Right renal cortex interstitium (tissue), 3 donors: ENCODE data around the gene ZHX3. TPM values are rescaled to one million over a fixed set of nuclear protein-coding genes. Genes with fewer than 3 reads are reported as not detected.

Source experiments
- DNase-seq, 3 donors: peaks; one replicate each; pipeline ENCODE4 v3.0.0-alpha.2; 2013; ENCODE audit warnings: low read depth in 3 of 3, low spot score in 2 of 3
- polyA plus RNA-seq, 3 donors: library from polyadenylated mRNA; unstranded; fragments of 120-200 nt; gene quantifications; one replicate each; pipeline ENCODE4 v1.2.1, GENCODE V29; 2013; ENCODE audit not compliant: insufficient read length in 3 of 3

Gene ZHX3
- polyA plus RNA-seq, 3 donors: 20.0 to 25.8 (median 24.3) TPM

GRCh38 chr20:41304424-41305079 lies 13.0 kb downstream of the ZHX3 start:
- DNase-seq: no peak

DNA sequence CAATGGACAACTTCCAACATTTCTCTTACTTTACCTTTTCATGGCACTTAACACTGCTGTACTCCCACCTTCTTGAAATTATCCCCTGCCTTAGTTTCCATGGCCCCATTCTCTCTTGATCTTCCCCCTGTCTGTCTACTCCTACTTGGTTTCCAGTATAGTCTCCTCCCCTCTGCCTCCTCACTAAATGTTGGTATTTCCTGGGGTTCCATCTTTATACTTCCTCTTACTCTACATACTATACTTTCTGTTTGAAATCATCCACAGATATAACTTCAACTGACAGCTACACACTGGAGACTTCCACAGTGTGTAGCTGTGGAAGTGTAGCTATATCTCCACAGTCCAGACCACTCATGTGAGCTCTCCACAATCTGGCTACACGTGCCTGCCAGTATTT lies 13.5 kb downstream of the ZHX3 start:
- DNase-seq: no peak

DNA sequence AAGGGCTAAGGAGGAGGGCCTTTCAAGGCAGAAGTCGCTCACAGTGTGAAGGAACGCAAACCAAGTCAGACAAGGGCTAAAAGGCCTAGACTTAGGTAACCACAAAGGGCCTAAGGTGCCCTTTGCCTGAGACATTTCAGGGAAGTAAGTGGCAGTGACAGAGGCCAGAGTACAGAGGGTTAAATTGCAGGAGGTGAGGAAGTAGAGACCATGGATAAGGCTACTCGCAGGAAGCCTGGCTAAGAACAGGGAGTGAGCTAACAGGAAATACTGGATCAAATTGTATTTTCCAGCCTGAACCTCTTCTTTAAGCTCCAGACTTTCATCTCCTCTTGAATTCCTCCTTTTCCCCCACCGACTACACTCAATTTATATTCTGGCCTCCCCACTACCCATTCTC lies 16.6 kb downstream of the ZHX3 start:
- DNase-seq: no peak

DNA sequence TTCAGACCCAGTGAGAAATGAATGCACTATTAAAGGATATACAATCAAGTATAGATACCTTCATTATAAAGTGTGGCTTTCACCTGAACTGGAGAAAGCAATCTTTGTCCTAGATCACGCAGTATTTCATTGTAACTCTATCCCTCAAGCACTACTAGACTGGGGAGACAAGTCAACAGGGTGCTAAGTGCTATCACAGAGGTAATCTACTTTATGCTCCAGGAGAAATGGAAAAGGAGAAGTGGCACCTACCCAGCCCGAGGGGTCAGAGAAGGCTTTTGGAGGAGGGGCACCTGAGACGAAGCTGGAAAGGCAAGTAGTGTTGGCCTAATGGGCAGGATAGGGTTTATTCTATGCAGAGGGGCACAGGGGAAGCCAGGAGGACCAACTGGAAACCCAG lies 17.1 kb downstream of the ZHX3 start:
- no peak for DNase-seq

DNA sequence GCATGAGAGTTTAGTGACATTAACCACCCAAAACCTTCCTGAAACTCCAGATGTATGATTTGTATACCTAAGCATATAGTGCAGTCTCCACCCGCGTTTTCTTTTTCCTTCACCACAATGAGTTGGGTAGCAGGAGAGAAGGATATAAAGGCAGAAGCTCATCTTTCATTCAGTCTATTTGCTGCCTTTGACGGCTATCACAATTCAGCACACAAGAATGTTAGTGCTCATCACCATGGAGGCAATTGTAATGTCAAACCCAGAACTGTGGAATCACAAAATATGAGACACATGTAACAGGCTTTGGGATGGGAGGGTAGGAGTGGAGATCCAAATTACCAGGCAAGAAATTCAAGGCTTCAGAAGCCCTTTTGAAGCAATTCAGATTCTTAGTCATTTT lies 17.6 kb downstream of the ZHX3 start:
- no peak for DNase-seq

DNA sequence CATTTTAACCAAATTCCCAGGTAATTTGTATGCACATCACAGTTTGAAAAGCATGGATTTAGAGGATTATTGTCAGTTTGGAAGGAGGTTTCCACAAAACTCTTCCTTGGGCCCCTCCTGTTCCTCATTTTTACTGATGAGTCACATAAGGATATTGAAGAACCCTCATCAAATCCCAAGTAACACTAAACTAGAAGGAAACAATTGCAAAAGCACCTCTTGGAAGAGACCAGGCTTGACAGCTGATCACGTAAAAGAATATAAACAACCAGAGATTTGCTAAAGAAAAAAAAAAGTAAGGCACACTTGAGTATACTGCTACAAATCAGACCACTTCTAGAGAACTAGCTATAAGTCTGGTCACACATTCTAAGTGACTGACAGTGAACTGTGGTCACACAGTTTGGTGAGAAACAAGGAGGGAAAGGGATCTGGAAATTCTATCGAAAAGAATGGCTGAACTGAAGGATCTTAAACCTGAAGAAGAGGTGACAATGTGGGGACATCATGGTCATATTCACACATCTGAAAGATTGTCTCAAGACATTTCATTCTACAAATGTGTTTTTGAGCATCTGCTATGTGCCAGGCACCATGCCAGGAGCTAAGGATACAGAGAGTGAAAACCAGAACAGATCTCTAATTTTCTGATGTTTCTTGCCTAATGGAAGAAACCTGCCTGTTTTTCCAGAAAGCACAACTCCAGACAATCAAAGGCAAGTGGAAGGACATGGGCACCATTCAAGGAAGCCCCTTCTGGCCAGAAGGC lies 24.1 kb downstream of the ZHX3 start:
- no peak for DNase-seq

GRCh38 chr20:41290804-41291389 lies 26.6 kb downstream of the ZHX3 start:
- no peak for DNase-seq

GRCh38 chr20:41287327-41287726 lies 30.2 kb downstream of the ZHX3 start:
- DNase-seq: no peak

GRCh38 chr20:41286240-41286851 lies 31.2 kb downstream of the ZHX3 start:
- no peak for DNase-seq

DNA sequence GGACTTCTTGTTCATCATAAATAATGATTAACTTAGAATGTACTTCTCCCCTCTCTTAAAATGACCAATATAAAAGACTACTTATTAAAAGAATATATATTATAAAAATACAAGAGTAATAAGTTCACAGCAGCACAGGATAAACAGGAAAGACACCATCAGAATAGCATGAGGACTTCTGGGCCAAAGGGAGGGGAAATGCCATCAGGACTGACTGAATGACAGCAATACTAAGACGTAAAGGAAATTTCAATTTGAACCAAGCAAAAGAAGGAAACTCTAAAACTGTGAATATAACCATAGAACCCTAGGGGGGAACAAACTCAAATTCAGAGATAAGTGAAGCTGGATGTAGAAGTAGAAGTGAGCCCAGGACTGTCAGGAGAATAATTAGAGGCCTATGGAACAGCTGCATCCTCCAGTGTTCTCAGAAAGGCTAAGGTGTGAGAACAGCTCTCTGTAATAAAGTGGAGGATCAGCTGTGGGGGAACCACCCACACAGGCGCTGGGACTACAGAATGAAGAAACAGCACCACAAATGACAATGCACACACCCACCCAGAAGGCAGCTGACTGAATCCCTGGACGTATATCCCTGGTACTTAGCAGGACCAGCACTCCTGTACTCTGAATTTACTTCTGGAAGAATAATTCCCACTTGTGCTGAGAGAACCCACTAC lies 37.8 kb downstream of the ZHX3 start:
- DNase-seq: no peak

DNA sequence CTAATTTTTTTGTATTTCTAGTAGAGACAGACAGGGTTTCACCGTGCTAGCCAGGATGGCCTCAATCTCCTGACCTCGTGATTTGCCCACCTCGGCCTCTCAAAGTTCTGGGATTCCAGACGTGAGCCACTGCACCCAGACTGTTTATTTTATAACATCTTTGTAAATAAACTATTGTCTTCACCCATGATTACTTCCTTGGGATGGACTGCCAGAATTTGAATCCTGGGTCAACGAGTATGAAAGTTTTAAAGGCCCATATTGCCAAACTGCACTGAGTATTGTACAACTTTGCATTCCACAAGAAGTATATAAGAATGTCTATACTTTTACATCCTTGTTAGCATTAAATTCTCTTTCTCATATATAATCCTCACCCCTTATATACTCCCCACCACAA lies 38.6 kb downstream of the ZHX3 start:
- DNase-seq: no peak

DNA sequence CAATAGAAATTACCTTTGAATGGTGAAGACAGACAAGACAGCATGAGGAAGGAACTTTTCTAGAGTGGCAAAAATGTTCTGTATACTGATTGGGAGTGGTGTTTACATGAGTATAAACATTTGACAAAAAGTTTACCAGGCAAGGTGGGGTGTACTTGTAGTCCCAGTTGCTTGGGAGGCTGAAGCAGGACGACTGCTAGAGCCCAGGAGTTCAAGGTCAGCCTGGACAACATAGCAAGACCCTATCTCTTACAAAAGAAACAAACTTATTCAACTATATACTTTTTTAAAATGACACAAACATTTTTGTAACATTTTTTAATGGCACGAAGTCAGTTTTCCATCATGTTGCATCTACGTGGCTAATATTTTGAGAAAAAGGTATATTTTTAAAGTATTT lies 40.5 kb downstream of the ZHX3 start:
- no peak for DNase-seq

- no peak for DNase-seq
Observed at GRCh38 chr20:41276317-41276751, 41.2 kb downstream of the ZHX3 start.

DNA sequence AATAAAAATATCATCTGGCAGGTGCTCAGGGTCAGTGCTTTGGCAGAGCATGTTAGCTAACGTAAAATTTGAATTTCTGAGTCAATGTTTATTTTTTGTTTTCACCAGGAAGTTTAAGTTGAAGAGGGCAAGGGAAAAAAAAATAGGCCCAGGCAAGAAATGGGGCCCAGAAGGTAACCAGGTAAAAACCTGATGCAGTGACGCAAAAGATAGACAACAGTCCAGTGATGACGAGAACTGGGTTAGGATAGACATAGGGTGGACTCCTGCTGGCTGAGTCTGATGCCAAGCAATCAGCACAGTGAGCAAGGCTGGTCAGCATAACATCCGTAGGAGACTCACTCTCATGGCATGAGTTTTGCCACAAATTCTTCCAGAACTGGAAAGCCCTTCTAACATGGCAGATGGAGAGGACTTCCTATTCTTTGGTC lies 42.2 kb downstream of the ZHX3 start:
- DNase-seq: no peak

GRCh38 chr20:41274152-41274551 lies 43.4 kb downstream of the ZHX3 start:
- DNase-seq: no peak

- DNase-seq: no peak
Observed at GRCh38 chr20:41273445-41273844, 44.1 kb downstream of the ZHX3 start.

DNA sequence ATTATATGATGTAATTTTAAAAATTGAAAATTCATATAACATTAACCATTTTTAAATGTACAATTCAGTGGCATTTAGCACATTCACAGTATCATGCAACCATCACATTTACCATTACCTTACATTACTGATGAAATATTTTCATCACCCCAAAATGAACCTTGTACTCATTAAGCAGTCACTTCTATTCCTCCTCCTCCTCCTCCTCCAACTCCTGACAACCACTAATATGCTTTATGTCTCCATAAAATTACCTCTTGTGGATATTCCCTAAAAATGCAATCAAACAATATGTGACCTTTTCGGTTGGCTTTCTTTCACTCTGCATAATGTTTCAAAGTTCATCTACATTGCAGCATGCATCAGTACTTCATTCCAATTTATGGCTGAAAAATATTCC lies 45.2 kb downstream of the ZHX3 start:
- DNase-seq: no peak

DNA sequence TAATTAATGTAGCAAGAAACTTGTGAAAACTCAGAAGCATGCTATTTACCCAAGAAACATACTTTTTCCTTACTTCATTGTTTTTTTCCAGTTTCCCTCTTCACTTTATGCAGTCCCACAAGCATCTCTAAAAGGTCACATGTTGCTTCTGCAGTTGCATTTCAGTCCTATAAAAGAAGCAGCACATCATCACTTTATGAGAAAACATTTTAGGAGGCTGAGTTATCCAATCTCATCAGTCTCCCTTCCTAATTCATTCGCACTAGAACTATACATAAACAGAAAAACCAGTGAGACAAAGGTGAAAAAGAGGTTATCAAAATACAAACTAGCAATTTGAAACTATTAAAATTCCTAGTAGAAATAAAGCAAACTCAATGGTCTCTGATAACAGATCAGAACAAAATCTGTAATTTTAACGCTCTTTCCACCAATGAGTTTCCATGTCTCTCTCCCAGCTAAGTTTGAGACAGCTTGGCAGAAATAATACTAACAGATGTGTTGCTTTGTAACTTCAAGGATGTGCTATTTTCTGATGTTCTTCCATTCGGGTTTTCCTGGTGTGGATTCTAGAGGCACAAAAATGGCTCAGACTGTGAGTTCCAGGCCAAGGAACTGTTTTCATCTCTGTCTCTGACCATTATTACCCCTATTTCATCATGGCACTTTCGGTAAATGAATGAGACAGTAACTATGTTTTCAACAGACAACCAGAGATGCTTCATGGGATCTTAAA lies 48.4 kb downstream of the ZHX3 start:
- DNase-seq: no peak

DNA sequence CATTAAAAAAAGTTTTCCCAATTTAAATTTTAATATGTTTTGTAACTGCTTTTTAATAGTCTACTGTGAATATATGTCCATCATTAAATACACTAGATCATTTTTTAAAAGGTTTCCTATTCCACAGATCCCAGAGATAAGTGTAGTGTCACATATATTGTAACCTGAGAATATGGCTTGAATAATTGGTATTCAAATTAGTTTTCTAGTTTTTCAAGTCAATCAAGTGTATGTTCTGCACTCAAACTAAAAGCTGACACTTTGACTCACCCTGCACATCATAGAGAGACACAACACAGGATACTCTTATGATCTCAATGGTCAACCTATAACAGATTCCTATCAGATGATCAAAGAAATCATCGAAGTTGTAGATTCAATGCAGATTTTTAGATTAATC lies 49.1 kb downstream of the ZHX3 start:
- DNase-seq: no peak

DNA sequence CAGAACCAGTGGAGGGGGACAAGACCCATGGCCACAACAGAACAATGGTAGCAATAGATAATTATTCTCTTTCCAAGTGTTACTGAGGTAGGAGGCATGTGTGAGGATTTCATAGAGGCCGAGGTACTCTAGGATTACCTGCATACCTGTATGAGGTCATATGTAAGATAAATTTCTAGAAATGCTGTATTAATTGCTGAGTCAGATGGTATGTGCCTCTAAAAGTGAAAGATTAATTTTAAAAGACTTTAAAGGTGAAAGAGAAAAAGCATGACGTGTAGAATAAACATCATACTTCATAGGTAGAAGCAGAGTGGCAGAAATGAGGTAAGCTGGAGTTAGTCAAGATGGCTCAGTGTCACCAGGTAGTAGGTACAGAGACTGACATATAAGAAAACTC lies 51.6 kb downstream of the ZHX3 start:
- no peak for DNase-seq
